ENCODE results near the gene PPM1B.

Gene PPM1B

DNA sequence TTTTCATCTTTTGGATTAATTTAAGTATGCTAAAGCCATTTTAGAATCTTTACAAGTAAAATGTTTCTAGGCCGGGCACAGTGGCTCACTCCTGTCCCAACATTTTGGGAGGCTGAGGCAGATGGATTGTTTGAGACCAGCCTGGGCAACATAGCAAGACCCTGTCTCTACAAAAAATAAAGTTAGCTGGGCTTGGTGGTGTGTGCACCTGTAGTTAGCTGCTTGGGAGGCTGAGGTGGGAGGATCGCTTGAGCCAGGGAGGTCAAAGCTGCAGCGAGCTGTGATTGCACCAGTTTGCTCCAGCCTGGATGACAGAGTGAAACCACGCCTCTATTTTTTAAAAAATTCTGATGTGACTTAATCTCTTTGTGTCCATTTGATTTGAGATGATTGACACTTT, 3.9 kb downstream of the PPM1B start:
- Histone ChIP-seq H3K4me3 (ENCODE audit: low read depth, low read length) (peak overlapping the region; percentile 100), H3K9me3 (ENCODE audit: control insufficient read depth, insufficient read depth, low read length) (no peaks in the 10 kb centered on the region), H3K36me3 (ENCODE audit: control insufficient read depth, insufficient read depth, low read length) (peaks cover 11% of the 10 kb centered on the region), H3K27me3 (ENCODE audit: control insufficient read depth, insufficient read depth, low read length) (no peaks in the 10 kb centered on the region), H3K4me1 (ENCODE audit: control insufficient read depth, insufficient read depth, low read length) (peaks cover 30% of the 10 kb centered on the region), H3K27ac (ENCODE audit: low read depth, low read length) (no peak overlapping the region), H3K9ac (ENCODE audit: low read depth, low read length) (no peak overlapping the region)

DNA sequence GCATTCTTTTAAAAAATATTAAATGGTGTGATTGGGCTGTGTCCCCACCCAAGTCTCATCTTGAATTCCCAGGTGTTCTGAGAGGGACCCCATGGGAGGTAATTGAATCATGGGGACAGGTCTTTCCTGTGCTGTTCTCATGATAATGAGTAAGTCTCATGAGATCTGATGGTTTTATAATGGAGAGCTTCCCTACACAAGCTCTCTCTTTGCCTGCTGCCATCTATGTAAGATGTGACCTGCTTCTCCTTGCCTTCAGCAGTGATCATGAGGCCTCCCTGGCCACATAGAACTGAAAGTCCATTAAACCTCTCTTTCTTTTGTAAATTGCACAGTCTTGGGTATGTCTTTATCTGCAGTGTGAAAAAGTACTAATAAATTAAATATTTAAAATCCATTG, 10.3 kb downstream of the PPM1B start:
- Histone ChIP-seq H3K27me3 (ENCODE audit: control insufficient read depth, insufficient read depth, low read length) (no peaks in the 10 kb centered on the region), H3K9me3 (ENCODE audit: control insufficient read depth, insufficient read depth, low read length) (no peaks in the 10 kb centered on the region), H3K36me3 (ENCODE audit: control insufficient read depth, insufficient read depth, low read length) (peaks cover 35% of the 10 kb centered on the region), H3K27ac (ENCODE audit: low read depth, low read length) (no peak overlapping the region), H3K4me1 (ENCODE audit: control insufficient read depth, insufficient read depth, low read length) (peaks cover 42% of the 10 kb centered on the region), H3K9ac (ENCODE audit: low read depth, low read length) (no peak overlapping the region), H3K4me3 (ENCODE audit: low read depth, low read length) (no peak overlapping the region)

DNA sequence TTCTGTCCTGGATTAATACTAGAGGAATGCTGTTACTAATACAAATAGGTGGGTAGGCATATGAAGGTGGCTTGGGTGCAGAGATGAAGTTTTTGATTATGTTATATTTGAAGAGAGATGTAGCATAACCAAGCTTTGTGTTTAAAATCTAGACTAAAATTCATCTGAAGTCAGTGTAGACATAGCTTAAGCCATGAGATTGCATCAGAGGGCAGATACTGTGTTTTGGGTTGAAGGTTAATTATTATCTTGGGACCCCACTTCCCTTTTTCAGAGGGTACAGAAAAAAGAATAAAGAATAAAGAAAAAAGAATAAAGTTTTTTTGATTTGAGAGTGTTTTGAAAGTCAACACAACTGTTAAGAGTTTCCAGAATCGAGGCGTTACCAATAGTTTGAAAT, 13.0 kb downstream of the PPM1B start:
- Histone ChIP-seq H3K27me3 (ENCODE audit: control insufficient read depth, insufficient read depth, low read length) (no peaks in the 10 kb centered on the region), H3K4me1 (ENCODE audit: control insufficient read depth, insufficient read depth, low read length) (peaks cover 35% of the 10 kb centered on the region), H3K27ac (ENCODE audit: low read depth, low read length) (no peak overlapping the region), H3K36me3 (ENCODE audit: control insufficient read depth, insufficient read depth, low read length) (peaks cover 36% of the 10 kb centered on the region), H3K9me3 (ENCODE audit: control insufficient read depth, insufficient read depth, low read length) (no peaks in the 10 kb centered on the region), H3K4me3 (ENCODE audit: low read depth, low read length) (no peak overlapping the region), H3K9ac (ENCODE audit: low read depth, low read length) (no peak overlapping the region)

DNA sequence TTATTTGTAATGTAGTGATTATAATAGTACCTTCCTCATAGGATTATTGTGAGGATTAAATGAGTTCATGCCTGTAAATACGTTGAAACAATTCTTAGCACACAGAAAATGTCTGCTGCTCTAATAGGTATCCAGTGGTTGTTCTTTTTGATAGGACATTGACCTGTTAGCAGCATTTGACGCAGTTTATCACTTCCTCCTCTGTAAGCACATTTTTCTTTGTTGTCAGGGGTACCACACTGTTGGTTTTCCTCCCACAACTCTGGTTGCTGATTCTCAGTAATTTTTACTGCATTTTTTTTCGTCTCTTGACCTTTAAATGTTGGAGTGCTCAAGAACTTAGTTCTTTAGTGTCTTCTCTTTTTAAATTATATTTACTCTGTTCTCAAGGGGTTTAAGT, 15.4 kb downstream of the PPM1B start:
- Histone ChIP-seq H3K27me3 (ENCODE audit: control insufficient read depth, insufficient read depth, low read length) (no peaks in the 10 kb centered on the region), H3K4me1 (ENCODE audit: control insufficient read depth, insufficient read depth, low read length) (peaks cover 38% of the 10 kb centered on the region), H3K4me3 (ENCODE audit: low read depth, low read length) (no peak overlapping the region), H3K9me3 (ENCODE audit: control insufficient read depth, insufficient read depth, low read length) (no peaks in the 10 kb centered on the region), H3K36me3 (ENCODE audit: control insufficient read depth, insufficient read depth, low read length) (peaks cover 32% of the 10 kb centered on the region), H3K27ac (ENCODE audit: low read depth, low read length) (peak overlapping the region; percentile 12), H3K9ac (ENCODE audit: low read depth, low read length) (no peak overlapping the region)

DNA sequence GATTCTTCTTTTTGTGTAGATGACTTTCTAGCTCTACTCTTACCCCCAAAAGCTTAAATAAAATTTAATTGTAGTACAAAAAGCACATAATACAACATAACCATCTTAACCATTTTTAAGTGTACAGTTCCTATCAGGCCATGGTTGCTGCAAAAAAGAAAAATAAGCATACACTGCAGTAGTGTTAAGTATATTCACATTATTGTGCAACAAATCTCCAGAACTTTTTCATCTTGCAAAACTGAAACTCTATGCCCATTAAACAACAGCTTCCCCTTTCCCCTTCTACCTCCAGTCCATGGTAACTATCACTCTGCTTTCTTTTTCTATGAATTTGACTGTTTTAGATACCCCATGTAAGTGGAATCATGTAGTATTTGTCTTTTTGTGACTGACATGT, 18.1 kb downstream of the PPM1B start:
- H3K4me3 ChIP-seq (ENCODE audit: low read depth, low read length): no peak overlapping the region
- H3K27ac ChIP-seq (ENCODE audit: low read depth, low read length): no peak overlapping the region
- no peak overlapping the region for H3K9ac ChIP-seq (ENCODE audit: low read depth, low read length)
- no peaks in the 10 kb centered on the region for H3K9me3 ChIP-seq (ENCODE audit: control insufficient read depth, insufficient read depth, low read length)
- 0 out of 2 replicates have a peak, but pooled peaks cover 14% of the 10 kb centered on the region for H3K36me3 ChIP-seq (ENCODE audit: control insufficient read depth, insufficient read depth, low read length)
- H3K27me3 ChIP-seq (ENCODE audit: control insufficient read depth, insufficient read depth, low read length): no peaks in the 10 kb centered on the region
- H3K4me1 ChIP-seq (ENCODE audit: control insufficient read depth, insufficient read depth, low read length): peaks cover 39% of the 10 kb centered on the region

DNA sequence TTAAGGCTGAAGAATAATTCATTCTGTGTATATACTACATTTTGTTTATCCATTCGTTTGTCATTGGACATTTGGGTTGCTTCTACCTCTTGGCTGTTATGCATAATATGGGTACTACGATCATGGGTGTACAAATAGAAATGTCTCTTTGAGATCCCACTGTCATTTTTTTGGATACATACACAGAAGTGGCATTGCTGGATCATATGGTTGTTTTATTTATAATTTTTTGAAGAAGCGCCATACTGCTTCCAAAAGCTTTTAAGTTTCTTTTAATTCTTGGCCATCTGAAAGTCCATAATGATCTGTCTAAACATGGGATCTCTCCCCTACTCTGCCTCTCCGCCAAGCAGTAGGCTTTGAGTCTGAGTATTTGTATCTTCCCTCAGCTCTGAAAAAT, 18.6 kb downstream of the PPM1B start:
- H3K27me3 ChIP-seq (ENCODE audit: control insufficient read depth, insufficient read depth, low read length): no peaks in the 10 kb centered on the region
- H3K36me3 ChIP-seq (ENCODE audit: control insufficient read depth, insufficient read depth, low read length): 0 out of 2 replicates have a peak, but pooled peaks cover 12% of the 10 kb centered on the region
- no peak overlapping the region for H3K9ac ChIP-seq (ENCODE audit: low read depth, low read length)
- H3K27ac ChIP-seq (ENCODE audit: low read depth, low read length): no peak overlapping the region
- no peaks in the 10 kb centered on the region for H3K9me3 ChIP-seq (ENCODE audit: control insufficient read depth, insufficient read depth, low read length)
- peaks cover 39% of the 10 kb centered on the region for H3K4me1 ChIP-seq (ENCODE audit: control insufficient read depth, insufficient read depth, low read length)
- no peak overlapping the region for H3K4me3 ChIP-seq (ENCODE audit: low read depth, low read length)

DNA sequence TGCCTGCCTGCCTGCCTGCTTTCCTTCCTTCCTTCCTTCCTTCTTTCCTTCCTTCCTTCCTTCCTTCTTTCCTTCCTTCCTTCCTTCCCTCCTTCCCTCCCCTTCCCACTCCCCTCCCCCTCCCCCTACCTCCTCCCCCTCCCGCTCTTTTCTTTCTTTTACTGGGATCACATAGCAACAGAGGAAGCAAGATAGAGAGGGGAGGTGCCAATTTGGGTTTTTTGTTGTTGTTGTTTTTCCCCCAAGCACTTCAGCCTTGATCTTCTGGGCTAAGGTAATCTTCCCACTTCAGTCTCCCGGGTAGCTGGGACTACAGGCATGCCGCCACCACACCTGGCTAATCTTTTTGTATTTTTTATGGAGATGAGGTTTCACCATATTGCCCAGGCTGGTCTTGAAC, 20.0 kb downstream of the PPM1B start:
- no peak overlapping the region for H3K9ac ChIP-seq (ENCODE audit: low read depth, low read length)
- peaks cover 27% of the 10 kb centered on the region for H3K4me1 ChIP-seq (ENCODE audit: control insufficient read depth, insufficient read depth, low read length)
- no peaks in the 10 kb centered on the region for H3K9me3 ChIP-seq (ENCODE audit: control insufficient read depth, insufficient read depth, low read length)
- no peak overlapping the region for H3K27ac ChIP-seq (ENCODE audit: low read depth, low read length)
- H3K36me3 ChIP-seq (ENCODE audit: control insufficient read depth, insufficient read depth, low read length): 0 out of 2 replicates have a peak, but pooled peaks cover 12% of the 10 kb centered on the region
- H3K27me3 ChIP-seq (ENCODE audit: control insufficient read depth, insufficient read depth, low read length): no peaks in the 10 kb centered on the region
- no peak overlapping the region for H3K4me3 ChIP-seq (ENCODE audit: low read depth, low read length)

DNA sequence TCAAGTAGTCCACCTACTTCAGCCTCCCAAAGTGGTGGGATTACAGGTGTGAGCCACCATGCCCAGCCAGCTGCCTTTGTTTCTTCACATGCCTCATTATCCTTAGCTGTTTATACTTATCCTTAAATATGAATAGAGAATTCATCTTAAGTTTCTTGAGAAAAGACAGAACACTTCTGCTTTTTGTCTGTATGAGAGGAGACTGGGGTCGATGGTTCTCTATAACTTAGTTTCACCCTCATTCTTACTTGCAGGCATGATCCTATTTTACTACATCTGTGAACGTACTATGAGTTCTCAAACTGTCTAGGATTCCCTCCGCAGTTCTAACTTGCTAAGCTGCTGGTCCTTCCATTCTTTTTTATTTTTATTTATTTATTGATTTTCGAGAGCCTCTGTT, 20.4 kb downstream of the PPM1B start:
- Histone ChIP-seq H3K4me1 (ENCODE audit: control insufficient read depth, insufficient read depth, low read length) (peaks cover 24% of the 10 kb centered on the region), H3K36me3 (ENCODE audit: control insufficient read depth, insufficient read depth, low read length) (peaks cover 13% of the 10 kb centered on the region; the same call in 1 of the 2 replicates), H3K27me3 (ENCODE audit: control insufficient read depth, insufficient read depth, low read length) (no peaks in the 10 kb centered on the region), H3K9me3 (ENCODE audit: control insufficient read depth, insufficient read depth, low read length) (no peaks in the 10 kb centered on the region), H3K9ac (ENCODE audit: low read depth, low read length) (no peak overlapping the region), H3K4me3 (ENCODE audit: low read depth, low read length) (no peak overlapping the region), H3K27ac (ENCODE audit: low read depth, low read length) (no peak overlapping the region)

DNA sequence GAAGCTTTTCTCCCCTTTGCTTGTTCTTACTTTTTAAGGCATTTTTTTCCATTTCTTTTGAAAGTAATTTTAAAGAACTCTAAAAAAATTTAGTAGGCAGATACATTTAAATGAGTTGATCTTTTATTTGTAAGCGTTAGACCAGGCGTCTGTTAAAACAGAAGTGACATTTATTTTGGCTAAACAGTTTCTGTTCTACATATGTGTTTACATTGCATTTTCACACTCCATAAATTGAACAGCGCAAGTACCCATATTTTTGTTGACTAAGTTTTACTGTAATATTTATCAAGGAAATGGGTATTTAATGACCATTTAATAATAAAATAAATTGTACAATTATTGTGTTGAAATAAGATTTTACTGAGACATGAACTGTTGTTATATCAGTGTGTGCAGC, 21.9 kb downstream of the PPM1B start:
- Histone ChIP-seq H3K27me3 (ENCODE audit: control insufficient read depth, insufficient read depth, low read length) (no peaks in the 10 kb centered on the region), H3K36me3 (ENCODE audit: control insufficient read depth, insufficient read depth, low read length) (peaks cover 8% of the 10 kb centered on the region; the same call in 1 of the 2 replicates), H3K9ac (ENCODE audit: low read depth, low read length) (no peak overlapping the region), H3K27ac (ENCODE audit: low read depth, low read length) (no peak overlapping the region), H3K9me3 (ENCODE audit: control insufficient read depth, insufficient read depth, low read length) (no peaks in the 10 kb centered on the region), H3K4me1 (ENCODE audit: control insufficient read depth, insufficient read depth, low read length) (peaks cover 15% of the 10 kb centered on the region), H3K4me3 (ENCODE audit: low read depth, low read length) (no peak overlapping the region)

DNA sequence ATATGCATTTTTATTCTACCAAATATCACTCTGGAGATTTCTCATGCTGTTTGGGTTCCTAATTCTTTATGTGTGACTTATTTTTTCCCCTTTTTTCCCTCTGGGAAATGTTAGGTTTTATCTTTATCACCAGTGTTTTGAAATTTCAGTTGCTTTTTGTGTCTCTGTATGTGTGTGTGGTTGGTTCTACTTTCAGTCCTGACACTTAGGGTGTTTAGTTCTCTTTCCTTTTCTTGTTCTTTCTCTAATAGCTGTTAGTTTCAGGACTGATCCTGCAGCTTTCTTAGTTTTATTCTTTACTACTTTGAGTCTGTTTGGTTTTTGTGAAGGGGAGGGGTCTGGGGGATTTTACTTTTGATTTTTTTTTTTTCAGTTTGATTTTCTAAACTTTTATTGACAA, 23.1 kb downstream of the PPM1B start:
- Histone ChIP-seq H3K27me3 (ENCODE audit: control insufficient read depth, insufficient read depth, low read length) (no peaks in the 10 kb centered on the region), H3K4me3 (ENCODE audit: low read depth, low read length) (no peak overlapping the region), H3K9me3 (ENCODE audit: control insufficient read depth, insufficient read depth, low read length) (no peaks in the 10 kb centered on the region), H3K4me1 (ENCODE audit: control insufficient read depth, insufficient read depth, low read length) (peaks cover 18% of the 10 kb centered on the region), H3K27ac (ENCODE audit: low read depth, low read length) (no peak overlapping the region), H3K36me3 (ENCODE audit: control insufficient read depth, insufficient read depth, low read length) (peaks cover 13% of the 10 kb centered on the region; the same call in 1 of the 2 replicates), H3K9ac (ENCODE audit: low read depth, low read length) (no peak overlapping the region)

DNA sequence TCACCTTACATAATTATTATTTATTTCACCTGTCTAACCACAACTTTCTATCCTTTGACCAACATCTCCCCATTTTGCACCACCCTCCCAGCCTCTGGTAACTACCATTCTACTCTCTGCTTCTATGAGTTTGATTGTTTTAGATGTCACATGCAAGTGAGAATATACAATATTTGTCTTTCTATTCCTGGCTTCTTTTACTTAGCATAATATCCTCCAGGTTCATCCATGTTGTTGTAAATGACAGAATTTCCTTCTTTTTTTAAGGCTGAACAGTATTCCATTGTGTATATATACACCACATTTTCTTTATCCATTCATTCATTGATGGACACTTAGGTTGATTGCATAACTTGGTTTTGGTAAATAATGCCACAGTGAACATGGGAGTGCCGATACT, 24.0 kb downstream of the PPM1B start:
- Histone ChIP-seq H3K4me1 (ENCODE audit: control insufficient read depth, insufficient read depth, low read length) (peaks cover 18% of the 10 kb centered on the region), H3K9ac (ENCODE audit: low read depth, low read length) (no peak overlapping the region), H3K27me3 (ENCODE audit: control insufficient read depth, insufficient read depth, low read length) (no peaks in the 10 kb centered on the region), H3K9me3 (ENCODE audit: control insufficient read depth, insufficient read depth, low read length) (no peaks in the 10 kb centered on the region), H3K27ac (ENCODE audit: low read depth, low read length) (no peak overlapping the region), H3K4me3 (ENCODE audit: low read depth, low read length) (no peak overlapping the region), H3K36me3 (ENCODE audit: control insufficient read depth, insufficient read depth, low read length) (peaks cover 13% of the 10 kb centered on the region; the same call in 1 of the 2 replicates)

DNA sequence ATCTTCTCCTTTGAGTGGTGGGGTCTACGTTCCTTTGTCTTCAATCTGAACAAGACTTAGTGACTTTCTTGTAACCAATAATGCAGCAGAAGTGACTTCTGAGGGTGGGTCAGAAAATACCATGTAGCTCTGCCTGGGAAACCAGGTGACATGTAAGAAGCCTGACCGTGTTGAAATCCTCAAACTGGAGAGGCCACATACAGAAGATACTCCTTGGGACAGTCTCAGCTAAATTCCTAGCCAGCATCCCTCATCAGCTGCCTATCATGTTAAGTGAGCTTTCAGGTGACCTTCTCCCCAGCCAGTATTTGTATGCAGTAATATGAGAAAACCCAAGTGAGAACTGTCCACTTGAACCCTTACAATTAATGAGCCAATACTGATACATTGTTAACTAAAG, 27.0 kb downstream of the PPM1B start:
- no peak overlapping the region for H3K9ac ChIP-seq (ENCODE audit: low read depth, low read length)
- H3K4me1 ChIP-seq (ENCODE audit: control insufficient read depth, insufficient read depth, low read length): peaks cover 22% of the 10 kb centered on the region
- no peak overlapping the region for H3K27ac ChIP-seq (ENCODE audit: low read depth, low read length)
- H3K36me3 ChIP-seq (ENCODE audit: control insufficient read depth, insufficient read depth, low read length): peaks cover 13% of the 10 kb centered on the region; the same call in 1 of the 2 replicates
- H3K4me3 ChIP-seq (ENCODE audit: low read depth, low read length): no peak overlapping the region
- no peaks in the 10 kb centered on the region for H3K9me3 ChIP-seq (ENCODE audit: control insufficient read depth, insufficient read depth, low read length)
- no peaks in the 10 kb centered on the region for H3K27me3 ChIP-seq (ENCODE audit: control insufficient read depth, insufficient read depth, low read length)
